Measurements from ENCODE around the gene PIM1. TPM values are rescaled to one million over a fixed set of nuclear protein-coding genes. Genes with fewer than 3 reads are reported as not detected.

PIM1 gene
- polyA plus RNA-seq, 1 of the 3 experiments (the other 2 are of a cell fraction): 33.9 TPM

DNA sequence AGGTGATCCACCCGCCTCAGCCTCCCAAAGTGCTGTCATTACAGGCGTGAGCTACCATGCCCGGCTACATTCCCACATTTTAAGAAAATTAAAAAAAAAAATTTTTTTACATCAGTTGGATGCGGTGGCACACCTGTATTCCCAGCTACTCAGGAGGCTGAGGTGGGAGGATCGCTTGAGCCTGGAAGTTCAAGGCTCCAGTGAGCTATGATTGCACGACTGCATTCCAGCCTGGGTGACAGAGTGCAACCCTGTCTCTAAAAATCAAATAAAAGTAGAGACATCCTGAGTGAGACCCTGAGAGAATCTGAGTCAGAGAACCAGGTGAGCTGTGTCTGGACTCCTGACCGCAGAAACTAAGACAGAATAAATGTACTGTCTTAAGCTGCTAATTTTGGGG, 38.8 kb downstream of the PIM1 start:
- Histone ChIP-seq H4K20me1 (ENCODE audit: insufficient read depth) (no peaks in the 10 kb centered on the region), H3F3A (replicated peaks; ENCODE audit: insufficient read depth) (no peaks in the 10 kb centered on the region), H3K36me3 (replicated peaks in 1 of 2; ENCODE audit: control insufficient read depth in 1 of 2, insufficient read depth in 2 of 2, low read length in 1 of 2) (no peaks in the 10 kb centered on the region), H3K27ac (ENCODE audit: low read depth in 2 of 2, low read length in 1 of 2) (no peak overlapping the region), H3K27me3 (ENCODE audit: insufficient read depth) (no peaks in the 10 kb centered on the region), H3K9ac (no peak overlapping the region), H3K4me2 (no peak overlapping the region), H3K79me2 (ENCODE audit: insufficient read depth) (no peaks in the 10 kb centered on the region), H3K4me1 (ENCODE audit: control insufficient read depth in 1 of 2, insufficient read depth in 2 of 2, low read depth in 1 of 2, low read length in 1 of 2) (peaks cover 0 to 2% of the 10 kb centered on the region in 2 experiments; a peak in 1 of 4 replicates), H3K9me2 (no peaks in the 10 kb centered on the region), H3K4me3 (ENCODE audit: low read depth in 2 of 2, low read length in 1 of 2) (no peak overlapping the region), H2AFZ (ENCODE audit: low read depth) (no peak overlapping the region), H3K9me3 (no peaks in the 10 kb centered on the region)
- CTCF ChIA-PET: interaction anchor here (0.7 to 16.3 kb wide), 10 partner anchors 10 to 185 kb away, joined by 3 to 431 read pairs (median 12); partner anchors contain the start of gene PIM1
- TF ChIP-seq JUND (IDR thresholded peaks at IDR 0.05) (no peak), POLR2AphosphoS5 (IDR thresholded peaks at IDR 0.05; ENCODE audit: low read depth, low read length) (no peak), GATA2 (CRISPR knock-in tag; IDR thresholded peaks at IDR 0.05) (no peak), RCOR1 (IDR thresholded peaks at IDR 0.05; ENCODE audit: low read length) (no peak), EP300 (IDR thresholded peaks at IDR 0.05; ENCODE audit: borderline replicate concordance in 1 of 2, low read depth in 1 of 2, low read length in 1 of 2) (no peak), GABPA (IDR thresholded peaks at IDR 0.05; ENCODE audit: low read depth) (no peak), RFX5 (IDR thresholded peaks at IDR 0.05; ENCODE audit: low read length) (no peak), CHD2 (IDR thresholded peaks at IDR 0.05; ENCODE audit: low read length, partially characterized antibody) (no peak)
- TF ChIP-seq, protein P1, sequence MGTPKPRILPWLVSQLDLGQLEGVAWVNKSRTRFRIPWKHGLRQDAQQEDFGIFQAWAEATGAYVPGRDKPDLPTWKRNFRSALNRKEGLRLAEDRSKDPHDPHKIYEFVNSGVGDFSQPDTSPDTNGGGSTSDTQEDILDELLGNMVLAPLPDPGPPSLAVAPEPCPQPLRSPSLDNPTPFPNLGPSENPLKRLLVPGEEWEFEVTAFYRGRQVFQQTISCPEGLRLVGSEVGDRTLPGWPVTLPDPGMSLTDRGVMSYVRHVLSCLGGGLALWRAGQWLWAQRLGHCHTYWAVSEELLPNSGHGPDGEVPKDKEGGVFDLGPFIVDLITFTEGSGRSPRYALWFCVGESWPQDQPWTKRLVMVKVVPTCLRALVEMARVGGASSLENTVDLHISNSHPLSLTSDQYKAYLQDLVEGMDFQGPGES (IDR thresholded peaks at IDR 0.05; ENCODE audit: low read depth, low read length): no peak
- TF ChIP-seq, protein P2, sequence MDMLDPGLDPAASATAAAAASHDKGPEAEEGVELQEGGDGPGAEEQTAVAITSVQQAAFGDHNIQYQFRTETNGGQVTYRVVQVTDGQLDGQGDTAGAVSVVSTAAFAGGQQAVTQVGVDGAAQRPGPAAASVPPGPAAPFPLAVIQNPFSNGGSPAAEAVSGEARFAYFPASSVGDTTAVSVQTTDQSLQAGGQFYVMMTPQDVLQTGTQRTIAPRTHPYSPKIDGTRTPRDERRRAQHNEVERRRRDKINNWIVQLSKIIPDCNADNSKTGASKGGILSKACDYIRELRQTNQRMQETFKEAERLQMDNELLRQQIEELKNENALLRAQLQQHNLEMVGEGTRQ (IDR thresholded peaks at IDR 0.05; ENCODE audit: borderline replicate concordance, low read depth, low read length): no peak
- TF ChIP-seq, protein P3, sequence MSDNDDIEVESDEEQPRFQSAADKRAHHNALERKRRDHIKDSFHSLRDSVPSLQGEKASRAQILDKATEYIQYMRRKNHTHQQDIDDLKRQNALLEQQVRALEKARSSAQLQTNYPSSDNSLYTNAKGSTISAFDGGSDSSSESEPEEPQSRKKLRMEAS (IDR thresholded peaks at IDR 0.05; ENCODE audit: low read depth): no peak
- TF ChIP-seq, protein P4, sequence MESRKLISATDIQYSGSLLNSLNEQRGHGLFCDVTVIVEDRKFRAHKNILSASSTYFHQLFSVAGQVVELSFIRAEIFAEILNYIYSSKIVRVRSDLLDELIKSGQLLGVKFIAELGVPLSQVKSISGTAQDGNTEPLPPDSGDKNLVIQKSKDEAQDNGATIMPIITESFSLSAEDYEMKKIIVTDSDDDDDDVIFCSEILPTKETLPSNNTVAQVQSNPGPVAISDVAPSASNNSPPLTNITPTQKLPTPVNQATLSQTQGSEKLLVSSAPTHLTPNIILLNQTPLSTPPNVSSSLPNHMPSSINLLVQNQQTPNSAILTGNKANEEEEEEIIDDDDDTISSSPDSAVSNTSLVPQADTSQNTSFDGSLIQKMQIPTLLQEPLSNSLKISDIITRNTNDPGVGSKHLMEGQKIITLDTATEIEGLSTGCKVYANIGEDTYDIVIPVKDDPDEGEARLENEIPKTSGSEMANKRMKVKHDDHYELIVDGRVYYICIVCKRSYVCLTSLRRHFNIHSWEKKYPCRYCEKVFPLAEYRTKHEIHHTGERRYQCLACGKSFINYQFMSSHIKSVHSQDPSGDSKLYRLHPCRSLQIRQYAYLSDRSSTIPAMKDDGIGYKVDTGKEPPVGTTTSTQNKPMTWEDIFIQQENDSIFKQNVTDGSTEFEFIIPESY (IDR thresholded peaks at IDR 0.05; ENCODE audit: borderline replicate concordance, low read depth): no peak
- DNase-seq: no peak
- 80% methylated on average over 7 of the region's 7 CpGs for WGBS (ENCODE audit: low lambda C conversion rate)
- POLR2A ChIA-PET: no interaction called here
